Peyer's patch (tissue), 4 donors: ENCODE data around the gene PHF23.

Source experiments
- CTCF ChIP-seq, 6 experiments: fragments of 450-650 bp in 4 of 6; fragments of 200-600 bp in 2 of 6; sonication (generic) in 1 of 6; IDR thresholded peaks; one replicate each; pipeline ENCODE4 v1.5.1; 2017 to 2019; ENCODE audit warnings: antibody characterized with exemption in 6 of 6, mild to moderate bottlenecking in 3 of 6, moderate library complexity in 1 of 6
- POLR2A ChIP-seq, 2 donors: fragments of 450-650 bp; IDR thresholded peaks; one replicate each; pipeline ENCODE4 v1.5.1; 2017; ENCODE audit warnings: antibody characterized with exemption in 2 of 2, mild to moderate bottlenecking in 2 of 2, moderate library complexity in 2 of 2

- no peak for TF ChIP-seq POLR2A (IDR thresholded peaks at IDR 0.05)
- no peak for TF ChIP-seq CTCF (IDR thresholded peaks at IDR 0.05)
These were observed 53.0 kb downstream of the PHF23 start for GRCh38 chr17:7186241-7186640.
